OCI-LY7 (cell line): ENCODE results near the gene ARMH1. TPM values are rescaled to one million over a fixed set of nuclear protein-coding genes. Genes with fewer than 3 reads are reported as not detected.

Source experiments
- BruUV-seq: library from RNA; stranded (reverse); fragments of 400-500 nt; replicated peaks from 2 replicates; lab custom pipeline; 2021; lab: Mats Ljungman, UMichigan
- CTCF ChIA-PET: fragments of 300-600 bp; sonication (Branson Sonifier 250); formaldehyde crosslinking; loops from one replicate; lab custom pipeline; 2022; ENCODE audit warnings: antibody characterized with exemption; ENCODE audit not compliant: unreplicated experiment; lab: Charles Lee
- POLR2A ChIA-PET: fragments of 300-600 bp; sonication (Branson Sonifier 250); formaldehyde crosslinking; loops from one replicate; lab custom pipeline; 2022; ENCODE audit warnings: antibody characterized with exemption; lab: Charles Lee
- DNase-seq: peaks from one replicate; pipeline ENCODE4 v3.0.0-alpha.2; 2015; ENCODE audit warnings: low spot score
- H2AFZ ChIP-seq: fragments of 200-600 bp; sonication (generic), shearing (Covaris generic); 2 replicates; pipeline ENCODE4 v1.6.1; 2014; ENCODE audit warnings: mild to moderate bottlenecking, antibody characterized with exemption, low read length, moderate library complexity
- H3K27ac ChIP-seq: fragments of 200-600 bp; sonication (generic); 2 replicates; pipeline ENCODE4 v1.5.1; 2014; ENCODE audit warnings: mixed run types, low read depth, mild to moderate bottlenecking, moderate library complexity, low read length, inconsistent platforms; ENCODE audit not compliant: poor library complexity, severe bottlenecking
- H3K36me3 ChIP-seq: fragments of 200-600 bp; sonication (generic); 2 replicates; pipeline ENCODE4 v1.6.1; 2014; ENCODE audit warnings: mild to moderate bottlenecking, antibody characterized with exemption, low read length, moderate library complexity, mixed read lengths; ENCODE audit not compliant: insufficient read depth
- H3K4me1 ChIP-seq: fragments of 200-600 bp; sonication (generic); 2 replicates; pipeline ENCODE4 v1.5.1; 2014; ENCODE audit warnings: mild to moderate bottlenecking, low read length; ENCODE audit not compliant: insufficient read depth, poor library complexity, severe bottlenecking
- H3K4me2 ChIP-seq: fragments of 200-600 bp; sonication (generic); 2 replicates; pipeline ENCODE4 v1.6.1; 2014; ENCODE audit warnings: mild to moderate bottlenecking, low read length
- H3K4me3 ChIP-seq: fragments of 200-600 bp; sonication (generic); 2 replicates; pipeline ENCODE4 v1.5.1; 2014; ENCODE audit warnings: mild to moderate bottlenecking, low read depth, low read length; ENCODE audit not compliant: poor library complexity, severe bottlenecking
- H3K79me2 ChIP-seq: fragments of 200-600 bp; sonication (generic); 2 replicates; pipeline ENCODE4 v1.6.1; 2016; ENCODE audit warnings: low read depth, mild to moderate bottlenecking, low read length, moderate library complexity, mixed read lengths; ENCODE audit not compliant: insufficient read depth
- H3K9me2 ChIP-seq: fragments of 200-600 bp; sonication (generic); 2 replicates; pipeline ENCODE4 v1.6.1; 2016; ENCODE audit warnings: mild to moderate bottlenecking, low read length, mixed read lengths; ENCODE audit not compliant: insufficient read depth
- H3K9me3 ChIP-seq: fragments of 200-600 bp; sonication (generic); 2 replicates; pipeline ENCODE4 v1.6.1; 2014; ENCODE audit warnings: mild to moderate bottlenecking, mixed run types, low read length, mixed read lengths
- H4K20me1 ChIP-seq: fragments of 200-600 bp; sonication (generic); 2 replicates; pipeline ENCODE4 v1.6.1; 2014; ENCODE audit warnings: mild to moderate bottlenecking, antibody characterized with exemption, low read length, moderate library complexity, mixed read lengths; ENCODE audit not compliant: insufficient read depth
- EZH2phosphoT487 ChIP-seq: fragments of 200-600 bp; sonication (generic); IDR thresholded peaks from 2 replicates; pipeline ENCODE4 v1.6.1; 2018; ENCODE audit warnings: low read depth, borderline replicate concordance, mild to moderate bottlenecking, mixed run types, antibody characterized with exemption, low read length, moderate library complexity, mixed read lengths
- intact Hi-C: fragments of 100-400 bp; cut with micrococcal nuclease; formaldehyde crosslinking; loops from one replicate; pipeline ENCODE4 v1.10.0; 2022; ENCODE audit not compliant: unreplicated experiment
- total RNA-seq, 2 experiments: library from RNA; depleted of rRNA in 1 of 2; stranded (reverse); fragments of >200 nt in 1 of 2; shearing (Covaris generic) in 1 of 2; gene quantifications; 2 replicates each; pipeline ENCODE4 v1.2.3, GENCODE V29; 2014 to 2022
- TF ChIP-seq, protein P1 (sequence below): fragments of 200-600 bp; sonication (generic); conservative IDR thresholded peaks from 2 replicates; pipeline ENCODE4 v1.5.1; 2014; ENCODE audit warnings: mild to moderate bottlenecking, antibody characterized with exemption, low read length, moderate library complexity, mixed read lengths

Gene ARMH1
- total RNA-seq, 2 experiments from 2014 or later: 7.8 to 8.9 TPM

DNA sequence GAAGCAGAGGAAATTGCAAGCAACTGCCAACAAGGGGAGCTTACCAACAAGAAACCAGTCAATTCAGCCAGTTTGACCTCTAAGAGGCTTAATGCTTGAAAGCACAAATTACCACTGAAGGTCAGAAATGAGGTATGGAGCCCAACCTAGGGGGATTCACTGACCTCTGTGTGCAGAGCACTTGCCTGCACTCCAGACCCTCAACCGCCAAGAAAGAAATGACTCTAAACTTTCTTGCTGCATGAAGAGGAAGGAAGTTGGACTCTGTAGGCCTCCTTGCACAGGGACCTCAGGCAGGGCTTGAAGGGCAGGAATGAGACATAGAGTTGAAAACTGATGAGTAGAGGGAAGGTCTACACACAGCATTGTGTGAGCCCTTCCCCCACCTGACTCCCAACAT lies 10.0 kb downstream of the ARMH1 start:
- Histone ChIP-seq H4K20me1 (no peaks in the 10 kb centered on the region), H3K4me2 (peak overlapping the region; percentile 40), H3K4me1 (peaks cover 13% of the 10 kb centered on the region), H3K9me2 (no peaks in the 10 kb centered on the region), H3K79me2 (no peaks in the 10 kb centered on the region), H3K9me3 (no peaks in the 10 kb centered on the region), H2AFZ (peak overlapping the region; percentile 49; the same call in 1 of the 2 replicates), H3K27ac (peak overlapping the region; percentile 37), H3K4me3 (no peak overlapping the region), H3K36me3 (no peaks in the 10 kb centered on the region)
- intact Hi-C loops: no loop called here
- peak; percentile 46 for DNase-seq
- CTCF ChIA-PET: no interaction called here
- POLR2A ChIA-PET: interaction anchor here (0.6 to 2.4 kb wide), 4 partner anchors 12 to 1585 kb away, joined by 3 to 8 read pairs (median 6); no protein-coding TSS in a partner anchor
- TF ChIP-seq, protein P1, sequence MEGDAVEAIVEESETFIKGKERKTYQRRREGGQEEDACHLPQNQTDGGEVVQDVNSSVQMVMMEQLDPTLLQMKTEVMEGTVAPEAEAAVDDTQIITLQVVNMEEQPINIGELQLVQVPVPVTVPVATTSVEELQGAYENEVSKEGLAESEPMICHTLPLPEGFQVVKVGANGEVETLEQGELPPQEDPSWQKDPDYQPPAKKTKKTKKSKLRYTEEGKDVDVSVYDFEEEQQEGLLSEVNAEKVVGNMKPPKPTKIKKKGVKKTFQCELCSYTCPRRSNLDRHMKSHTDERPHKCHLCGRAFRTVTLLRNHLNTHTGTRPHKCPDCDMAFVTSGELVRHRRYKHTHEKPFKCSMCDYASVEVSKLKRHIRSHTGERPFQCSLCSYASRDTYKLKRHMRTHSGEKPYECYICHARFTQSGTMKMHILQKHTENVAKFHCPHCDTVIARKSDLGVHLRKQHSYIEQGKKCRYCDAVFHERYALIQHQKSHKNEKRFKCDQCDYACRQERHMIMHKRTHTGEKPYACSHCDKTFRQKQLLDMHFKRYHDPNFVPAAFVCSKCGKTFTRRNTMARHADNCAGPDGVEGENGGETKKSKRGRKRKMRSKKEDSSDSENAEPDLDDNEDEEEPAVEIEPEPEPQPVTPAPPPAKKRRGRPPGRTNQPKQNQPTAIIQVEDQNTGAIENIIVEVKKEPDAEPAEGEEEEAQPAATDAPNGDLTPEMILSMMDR: no peak
- TF ChIP-seq EZH2phosphoT487: no peak
- no TSS peak for BruUV-seq

DNA sequence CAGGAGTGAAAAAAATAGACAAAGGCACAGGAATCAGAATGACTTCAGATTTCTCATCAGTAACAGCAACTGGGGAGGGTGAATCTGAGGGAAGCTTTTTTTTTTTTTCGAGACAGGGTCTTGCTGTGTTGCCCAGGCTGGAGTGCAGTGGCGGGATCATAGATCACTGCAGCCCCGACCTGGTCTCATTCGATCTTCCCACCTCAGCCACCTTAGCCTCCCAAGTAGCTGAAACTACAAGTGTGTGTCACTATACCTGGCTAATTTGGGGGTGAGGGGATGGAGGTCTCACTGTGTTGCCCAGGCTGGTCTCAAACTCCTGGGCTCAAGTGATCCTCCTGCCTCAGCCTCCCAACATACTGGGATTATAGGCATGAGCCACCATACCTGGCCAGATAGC lies 10.7 kb downstream of the ARMH1 start:
- Histone ChIP-seq H3K79me2 (no peaks in the 10 kb centered on the region), H3K27ac (peak overlapping the region; percentile 37), H4K20me1 (no peaks in the 10 kb centered on the region), H2AFZ (no peak overlapping the region), H3K4me3 (no peak overlapping the region), H3K36me3 (no peaks in the 10 kb centered on the region), H3K4me1 (peaks cover 19% of the 10 kb centered on the region), H3K9me3 (no peaks in the 10 kb centered on the region), H3K4me2 (no peak overlapping the region), H3K9me2 (no peaks in the 10 kb centered on the region)
- no TSS peak for BruUV-seq
- ChIA-PET POLR2A (interaction anchor here (0.7 to 2.4 kb wide), 6 partner anchors 9 to 90 kb away, joined by 3 to 8 read pairs (median 5); partner anchors contain the start of gene RPS8), CTCF (no interaction called here)
- no peak for DNase-seq
- no peak for TF ChIP-seq EZH2phosphoT487
- TF ChIP-seq, protein P1: no peak
- intact Hi-C loops: no loop called here

DNA sequence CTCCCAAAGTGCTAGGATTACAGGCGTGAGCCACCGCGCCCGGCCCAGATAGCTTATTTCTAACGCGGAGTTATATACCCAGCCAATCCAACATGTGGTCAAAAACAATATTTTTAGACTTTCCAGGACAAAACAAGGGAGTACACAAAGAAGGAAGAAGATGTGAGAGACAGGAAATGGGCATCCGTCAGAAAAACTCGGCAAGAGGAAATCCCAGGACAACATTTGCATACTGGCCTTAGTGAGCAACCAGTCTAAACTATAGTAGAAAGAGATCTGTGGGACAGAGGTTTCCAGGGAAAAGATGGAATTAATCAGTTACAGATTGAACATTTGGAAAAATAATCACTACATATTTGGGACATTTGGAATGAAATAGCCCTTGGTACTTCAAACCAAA lies 11.4 kb downstream of the ARMH1 start:
- Histone ChIP-seq H4K20me1 (no peaks in the 10 kb centered on the region), H3K79me2 (no peaks in the 10 kb centered on the region), H3K36me3 (no peaks in the 10 kb centered on the region), H3K9me2 (no peaks in the 10 kb centered on the region), H3K4me3 (no peak overlapping the region), H3K9me3 (no peaks in the 10 kb centered on the region), H2AFZ (no peak overlapping the region), H3K27ac (no peak overlapping the region), H3K4me2 (no peak overlapping the region), H3K4me1 (peaks cover 23% of the 10 kb centered on the region)
- no peak for DNase-seq
- ChIA-PET CTCF (no interaction called here), POLR2A (interaction anchor here (1.0 to 2.4 kb wide), 3 partner anchors 9 to 11 kb away, joined by 3 to 7 read pairs (median 5); no protein-coding TSS in a partner anchor)
- TF ChIP-seq, protein P1: no peak
- TF ChIP-seq EZH2phosphoT487: no peak
- BruUV-seq: no TSS peak
- intact Hi-C loops: no loop called here
